T-helper 1 cell (primary cell): Measurements from ENCODE around the gene FBXO17.

Source experiments
- DNase-seq, 5 donors: peaks; one replicate each; pipeline ENCODE4 v3.0.0-alpha.2; 2012 to 2020

The FBXO17 gene

GRCh38 chr19:38913958-38914357 lies 61.6 kb downstream of the FBXO17 start:
- no peak for DNase-seq

DNA sequence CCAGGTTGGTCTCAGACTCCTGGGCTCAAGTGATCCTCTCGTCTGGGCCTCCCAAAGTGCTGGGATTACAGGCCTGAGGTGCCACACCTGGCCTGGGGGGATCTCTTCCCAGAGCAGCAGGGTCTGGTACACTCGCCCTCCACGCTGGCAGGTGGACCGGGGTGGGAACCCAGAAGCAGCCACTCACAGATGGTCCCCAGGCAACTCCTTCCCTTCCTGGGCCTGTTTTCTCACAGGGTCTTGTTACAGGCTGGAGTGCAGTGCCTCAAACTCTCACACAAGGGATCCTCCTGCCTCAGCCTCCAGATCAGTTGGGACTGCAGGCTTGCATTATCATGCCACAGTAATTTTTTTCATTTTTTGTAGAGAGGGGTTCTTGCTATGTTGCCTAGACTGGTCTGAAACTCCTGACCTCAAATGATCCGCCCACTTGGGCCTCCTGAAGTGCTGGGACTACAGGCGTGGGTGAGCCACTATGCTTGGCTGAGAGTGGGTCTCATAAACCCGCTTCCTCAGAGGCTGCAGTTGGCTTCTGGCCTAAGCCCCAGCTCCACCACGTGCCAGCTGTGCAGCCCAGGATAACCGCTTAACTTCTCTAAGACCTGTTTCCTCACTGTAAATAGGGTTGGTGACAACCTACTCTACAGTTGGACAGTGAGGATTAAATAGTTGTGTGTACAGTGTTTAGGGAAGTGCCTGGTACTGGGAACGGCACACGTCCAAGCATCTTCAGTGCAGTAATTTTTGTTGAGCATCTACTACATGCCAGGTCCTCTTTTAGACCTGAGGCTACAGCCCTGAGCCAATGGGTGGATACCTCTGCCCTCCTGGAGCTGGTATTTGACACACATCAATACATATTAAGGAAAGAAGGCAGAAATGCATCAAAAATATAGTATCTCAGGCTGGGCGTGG lies 62.7 kb downstream of the FBXO17 start:
- no peak for DNase-seq

GRCh38 chr19:38911388-38912001 lies 64.0 kb downstream of the FBXO17 start:
- DNase-seq = no peak

DNA sequence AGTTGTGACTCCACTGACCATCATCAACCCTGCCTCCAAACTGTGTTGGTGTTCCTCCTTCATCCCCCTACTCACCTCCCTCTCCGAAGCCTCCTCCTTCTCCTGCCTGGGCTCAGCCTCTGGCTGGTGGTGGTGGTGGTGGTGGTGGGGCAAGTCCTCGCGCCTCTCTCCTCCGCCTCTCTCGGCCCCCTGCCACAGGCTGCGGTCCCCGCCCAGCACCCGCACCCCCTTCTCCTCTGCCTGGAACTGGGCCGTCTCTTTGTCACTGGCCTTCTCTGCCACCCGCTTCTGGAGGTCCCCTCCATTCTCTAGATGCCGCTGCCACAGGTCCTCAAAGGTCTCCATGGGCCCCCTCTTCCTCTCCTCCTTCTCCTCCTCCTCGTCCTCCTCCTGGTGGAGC lies 65.1 kb downstream of the FBXO17 start:
- no peak for DNase-seq

DNA sequence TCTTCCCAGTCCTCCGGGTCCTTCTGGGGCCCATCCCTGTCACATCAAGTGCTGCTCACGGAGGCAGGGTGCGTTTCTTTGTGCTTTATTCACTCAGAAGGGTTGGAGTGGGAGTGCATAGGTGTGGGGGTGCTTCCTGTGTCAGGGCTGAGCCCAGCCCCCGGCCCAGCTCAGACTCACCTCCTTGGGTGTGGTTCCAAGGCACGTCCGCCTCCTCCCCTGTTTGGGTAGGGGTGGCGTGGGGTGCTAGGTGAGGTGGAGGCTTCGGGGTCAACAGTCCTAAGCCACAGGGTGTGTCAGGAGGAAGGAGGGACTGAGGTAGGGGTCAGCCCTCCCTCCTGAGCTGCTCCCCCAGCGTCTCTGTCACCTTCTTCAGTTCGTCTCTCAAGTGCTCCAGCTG lies 66.6 kb downstream of the FBXO17 start:
- DNase-seq = no peak

- no peak for DNase-seq
Measured at GRCh38 chr19:38907670-38908069, 67.9 kb downstream of the FBXO17 start.

DNA sequence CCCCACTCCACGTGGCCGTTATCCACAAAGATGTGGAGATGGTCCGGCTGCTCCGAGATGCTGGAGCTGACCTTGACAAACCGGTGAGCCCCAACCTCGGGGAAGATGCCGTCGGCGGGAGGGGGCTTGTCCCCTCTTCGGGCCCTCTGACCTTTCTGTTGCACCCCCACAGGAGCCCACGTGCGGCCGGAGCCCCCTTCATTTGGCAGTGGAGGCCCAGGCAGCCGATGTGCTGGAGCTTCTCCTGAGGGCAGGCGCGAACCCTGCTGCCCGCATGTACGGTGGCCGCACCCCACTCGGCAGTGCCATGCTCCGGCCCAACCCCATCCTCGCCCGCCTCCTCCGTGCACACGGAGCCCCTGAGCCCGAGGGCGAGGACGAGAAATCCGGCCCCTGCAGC lies 68.3 kb downstream of the FBXO17 start:
- no peak for DNase-seq

DNA sequence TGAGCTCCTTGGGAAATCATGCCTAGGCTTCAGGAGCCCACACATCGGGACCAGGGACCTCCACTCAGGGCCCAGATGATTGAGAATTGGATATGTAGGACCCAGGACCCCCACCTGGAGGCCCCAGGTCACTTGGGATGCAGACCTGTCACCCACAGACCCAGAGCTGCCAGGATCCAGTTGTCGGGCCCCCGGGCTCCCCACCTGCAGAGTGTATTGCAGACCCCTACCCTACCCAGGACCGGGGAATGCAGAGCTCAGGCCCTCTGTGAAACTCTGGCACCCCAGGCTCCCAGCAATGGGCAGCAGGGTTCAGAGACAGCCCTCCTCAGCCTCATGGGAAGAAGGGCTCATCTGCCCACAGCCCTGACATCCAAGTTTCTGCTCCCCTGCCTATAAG lies 69.9 kb downstream of the FBXO17 start:
- DNase-seq = no peak

DNA sequence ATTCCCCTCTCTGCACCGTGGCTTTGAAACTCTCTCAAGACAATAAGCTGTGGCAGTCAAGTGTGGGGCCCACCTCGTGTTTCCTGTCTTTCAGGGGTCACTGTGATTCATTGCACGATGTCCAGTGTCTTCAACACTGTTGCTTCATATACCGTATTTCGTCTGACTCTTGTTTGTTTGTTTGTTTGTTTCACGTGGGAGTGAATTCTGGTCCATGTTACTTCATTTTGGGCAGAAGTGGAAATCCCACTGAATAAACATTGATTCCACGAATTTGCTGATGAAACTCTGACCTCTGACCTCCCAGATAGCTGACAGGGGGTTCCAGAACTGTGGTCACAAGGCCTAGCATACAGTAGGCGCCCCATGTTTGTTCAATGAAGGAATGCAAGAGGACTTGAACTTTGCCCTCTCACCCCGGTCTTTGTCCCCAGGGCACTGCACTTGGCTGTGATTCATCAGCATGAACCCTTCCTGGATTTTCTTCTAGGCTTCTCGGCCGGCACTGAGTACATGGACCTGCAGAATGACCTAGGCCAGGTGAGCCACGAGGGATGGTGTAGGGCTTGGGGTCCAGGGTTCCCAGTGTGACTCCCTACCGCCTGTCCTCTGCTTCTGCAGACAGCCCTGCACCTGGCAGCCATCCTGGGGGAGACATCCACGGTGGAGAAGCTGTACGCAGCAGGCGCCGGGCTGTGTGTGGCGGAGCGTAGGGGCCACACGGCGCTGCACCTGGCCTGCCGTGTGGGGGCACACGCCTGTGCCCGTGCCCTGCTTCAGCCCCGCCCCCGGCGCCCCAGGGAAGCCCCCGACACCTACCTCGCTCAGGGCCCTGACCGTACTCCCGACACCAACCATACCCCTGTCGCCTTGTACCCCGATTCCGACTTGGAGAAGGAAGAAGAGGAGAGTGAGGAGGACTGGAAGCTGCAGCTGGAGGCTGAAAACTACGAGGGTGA lies 70.7 kb downstream of the FBXO17 start:
- no peak for DNase-seq

DNA sequence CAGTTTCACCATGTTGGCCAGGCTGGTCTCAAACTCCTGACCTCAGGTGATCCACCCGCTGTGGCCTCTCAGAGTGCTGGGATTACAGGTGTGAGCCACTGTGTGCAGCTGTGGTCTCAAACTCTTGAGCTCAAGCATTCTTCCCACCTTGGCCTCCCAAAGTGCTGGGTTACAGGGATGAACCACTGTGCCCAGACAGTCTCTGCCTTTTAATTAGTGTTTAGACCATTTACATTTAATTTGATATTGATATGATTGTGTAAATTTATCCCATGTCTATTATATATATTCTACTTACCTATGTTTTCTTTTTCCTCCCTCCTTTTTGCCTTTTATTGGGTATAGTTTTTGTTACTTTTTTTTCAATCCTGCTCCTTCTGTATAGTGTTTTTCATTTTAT lies 73.9 kb downstream of the FBXO17 start:
- DNase-seq = no peak

DNA sequence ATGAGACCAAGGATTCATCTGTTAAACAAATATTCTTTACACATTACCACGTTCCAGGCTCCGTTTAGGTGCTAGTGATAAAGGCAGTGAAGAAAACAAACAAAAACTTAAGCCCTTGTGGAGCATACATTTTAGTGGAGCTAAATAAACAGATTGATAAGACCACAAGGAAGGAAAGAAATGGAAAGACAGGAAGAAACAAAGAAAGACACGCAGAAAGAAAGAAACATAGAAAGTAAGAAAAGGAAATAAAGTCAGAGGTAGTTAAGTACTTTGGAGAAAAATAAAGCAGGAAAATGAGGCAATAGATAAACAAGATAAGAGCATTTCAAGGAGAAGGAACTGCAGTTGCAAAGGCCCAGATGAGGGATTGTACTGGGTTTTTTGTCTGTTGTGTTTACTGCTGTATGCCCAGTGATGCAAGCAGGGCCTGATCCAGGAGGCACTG lies 74.8 kb downstream of the FBXO17 start:
- no peak for DNase-seq

GRCh38 chr19:38900202-38900629 lies 75.3 kb downstream of the FBXO17 start:
- DNase-seq = no peak

DNA sequence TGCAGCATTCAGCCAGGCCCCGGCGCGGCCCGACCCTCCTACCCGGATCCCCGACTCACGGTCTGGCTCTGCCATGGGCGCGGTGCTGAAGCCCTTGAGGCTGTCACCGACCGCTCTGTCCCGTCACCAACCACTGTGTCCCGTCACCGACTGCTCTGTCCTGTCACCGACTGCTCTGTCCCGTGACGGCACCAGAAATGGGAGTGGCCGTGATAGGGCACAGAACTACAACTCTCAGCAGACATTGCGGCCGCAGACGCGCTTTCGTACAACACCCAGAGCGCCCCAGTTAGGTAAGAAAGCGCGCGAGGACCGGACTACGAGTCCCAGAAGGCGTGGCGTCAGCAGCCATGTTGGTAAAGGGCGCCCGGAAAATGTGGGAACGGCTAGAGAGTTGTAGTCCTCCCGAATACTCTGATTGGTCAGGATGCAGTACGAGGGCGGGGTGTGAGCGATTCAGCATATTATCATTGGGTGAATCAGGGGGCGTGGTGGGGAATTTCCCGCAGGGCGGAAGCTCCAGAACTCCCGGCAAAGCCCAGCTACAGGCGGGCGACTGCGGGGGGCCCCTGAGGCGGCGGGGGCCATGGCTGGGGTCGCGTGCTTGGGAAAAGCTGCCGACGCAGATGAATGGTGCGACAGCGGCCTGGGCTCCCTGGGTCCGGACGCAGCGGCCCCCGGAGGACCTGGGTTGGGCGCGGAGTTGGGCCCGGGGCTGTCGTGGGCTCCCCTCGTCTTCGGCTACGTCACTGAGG lies 75.9 kb downstream of the FBXO17 start, which contains the start of the genes NFKBIB and SIRT2:
TSS of gene NFKBIB (plus strand) at position 523 of the 755 bp plus-strand sequence. CDS start at position 587, 64 bp downstream.
TSS of gene SIRT2 (minus strand) at position 172 of the 755 bp plus-strand sequence. CDS start at position 75, 97 bp downstream.
- peak; percentile 98 to 100 (median 99) for DNase-seq

- no peak for DNase-seq
Measured at GRCh38 chr19:38898788-38899446, 76.6 kb downstream of the FBXO17 start.

GRCh38 chr19:38894968-38895367 lies 80.6 kb downstream of the FBXO17 start:
- no peak for DNase-seq

DNA sequence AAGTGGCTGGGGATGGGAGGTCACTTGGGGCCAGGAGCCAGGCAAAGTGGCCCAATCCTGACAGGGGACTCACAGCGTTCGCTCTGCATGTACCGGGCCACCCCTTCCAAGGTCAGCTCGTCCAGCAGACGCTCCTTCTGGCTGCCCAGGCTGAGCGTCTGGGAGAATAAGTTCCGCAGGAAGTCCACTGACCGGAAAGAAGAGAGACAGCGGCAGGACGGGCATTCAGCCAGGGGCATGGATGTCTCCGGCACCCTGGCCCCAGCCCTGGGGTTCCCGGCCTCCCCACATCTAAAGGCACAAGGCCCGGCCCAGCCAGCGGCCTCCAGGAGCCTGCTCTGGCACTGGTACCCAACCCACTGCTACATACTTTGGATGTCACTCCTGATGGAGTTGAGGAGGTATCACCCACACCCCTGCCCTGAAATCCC lies 82.2 kb downstream of the FBXO17 start:
- no peak for DNase-seq

DNA sequence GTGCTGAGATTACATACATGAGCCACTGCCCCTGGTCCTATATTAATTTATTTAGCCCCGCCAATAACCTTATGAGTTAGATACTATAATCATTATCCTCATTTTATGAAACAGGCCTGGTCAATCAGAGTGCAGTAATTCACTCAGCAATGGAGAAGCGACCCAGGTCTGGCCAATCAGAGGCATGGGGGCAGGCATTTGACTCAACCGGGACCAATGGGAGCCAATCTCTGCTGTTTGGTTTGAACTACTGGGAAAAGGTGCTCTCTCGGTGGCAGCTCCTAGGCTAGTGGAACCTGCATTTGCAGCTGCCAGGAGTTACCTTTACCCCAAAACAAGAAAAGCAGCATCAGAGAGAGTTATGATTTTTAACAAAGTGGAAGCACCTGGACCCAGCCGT lies 82.7 kb downstream of the FBXO17 start:
- DNase-seq = no peak

DNA sequence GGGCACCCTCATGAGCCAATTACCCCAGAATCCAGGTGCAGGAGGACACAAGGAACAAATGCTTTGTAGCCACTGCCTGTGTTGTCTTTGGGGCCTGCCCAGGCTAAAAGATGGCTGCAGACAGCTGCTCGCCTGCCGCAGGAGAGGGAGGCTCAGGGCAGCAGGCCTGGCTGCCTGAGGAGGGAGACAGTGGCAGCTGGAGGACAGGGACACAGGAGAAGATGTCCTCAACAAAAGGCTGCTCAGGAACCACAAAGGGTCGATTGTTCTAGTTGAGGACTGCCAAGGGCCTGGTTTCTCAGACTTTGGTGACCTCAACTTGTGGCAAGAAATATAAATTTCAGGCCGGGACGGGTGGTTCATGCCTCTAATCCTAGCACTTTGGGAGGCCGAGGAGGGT lies 83.8 kb downstream of the FBXO17 start:
- DNase-seq = no peak
